Activated naive CD4-positive, alpha-beta T cell (primary cell): ENCODE measurements around the gene ITPR1.

Source experiments
- DNase-seq, 4 experiments: peaks; one replicate each; lab custom pipeline; 2025; lab: John Stamatoyannopoulos, UW

ITPR1 gene

DNA sequence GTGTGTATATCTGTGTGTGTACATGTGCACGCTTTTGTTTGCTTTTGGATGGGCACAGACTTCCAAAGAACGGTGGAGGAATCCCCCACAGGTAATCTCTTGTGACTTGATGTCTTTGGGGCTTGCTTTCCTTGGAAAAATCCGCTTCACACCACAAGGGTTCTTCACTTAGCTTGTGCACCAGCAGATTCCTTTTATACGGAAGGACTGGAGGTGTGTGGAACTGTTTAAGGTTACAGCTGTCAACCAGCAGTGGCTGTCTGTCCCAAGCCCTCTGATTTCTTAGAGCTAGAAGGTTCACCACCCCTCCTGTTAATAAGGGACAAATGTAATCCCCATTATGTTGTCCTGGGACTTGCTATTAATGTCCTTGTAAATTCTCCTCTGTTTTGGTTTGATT, 193.5 kb downstream of the ITPR1 start:
- no peak for DNase-seq

GRCh38 chr3:4687167-4687566, 194.0 kb downstream of the ITPR1 start:
- no peak for DNase-seq

GRCh38 chr3:4687596-4687995, 194.4 kb downstream of the ITPR1 start:
- no peak for DNase-seq

DNA sequence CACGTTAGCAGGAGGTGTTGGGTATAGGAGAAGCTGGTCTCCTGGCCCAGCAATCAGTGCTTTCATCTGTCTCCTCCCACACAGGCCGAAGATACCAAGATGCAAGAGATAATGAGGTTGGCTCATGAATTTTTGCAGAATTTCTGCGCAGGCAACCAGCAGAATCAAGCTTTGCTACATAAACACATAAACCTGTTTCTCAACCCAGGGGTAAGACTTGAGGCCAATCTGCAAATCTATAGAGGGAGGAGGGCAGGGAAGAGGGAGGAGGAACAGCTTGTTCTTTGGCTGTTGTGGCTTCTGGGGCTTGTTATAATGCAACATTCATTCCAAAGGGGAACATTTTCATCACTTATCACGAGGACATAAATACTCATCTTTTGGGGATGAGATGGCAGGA, 195.3 kb downstream of the ITPR1 start:
- DNase-seq, result no peak

DNA sequence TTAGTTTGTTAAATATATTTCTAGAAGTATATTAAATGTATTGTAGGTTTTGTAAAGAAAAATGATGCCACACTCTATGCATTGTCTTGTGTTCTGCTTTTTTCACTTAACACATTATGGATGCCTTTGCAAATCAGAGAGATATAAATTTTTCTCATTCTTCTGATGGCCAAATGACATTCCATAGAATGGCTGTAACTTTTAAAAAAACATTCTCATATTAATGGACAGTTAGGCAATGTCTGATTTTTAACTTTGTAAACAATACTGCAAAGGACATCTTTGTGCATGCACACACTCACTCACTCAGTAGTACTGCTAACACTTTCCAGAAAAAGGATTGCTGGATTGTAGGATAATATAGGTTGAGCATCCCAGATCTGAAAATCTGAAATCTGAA, 195.9 kb downstream of the ITPR1 start:
- no peak for DNase-seq

DNA sequence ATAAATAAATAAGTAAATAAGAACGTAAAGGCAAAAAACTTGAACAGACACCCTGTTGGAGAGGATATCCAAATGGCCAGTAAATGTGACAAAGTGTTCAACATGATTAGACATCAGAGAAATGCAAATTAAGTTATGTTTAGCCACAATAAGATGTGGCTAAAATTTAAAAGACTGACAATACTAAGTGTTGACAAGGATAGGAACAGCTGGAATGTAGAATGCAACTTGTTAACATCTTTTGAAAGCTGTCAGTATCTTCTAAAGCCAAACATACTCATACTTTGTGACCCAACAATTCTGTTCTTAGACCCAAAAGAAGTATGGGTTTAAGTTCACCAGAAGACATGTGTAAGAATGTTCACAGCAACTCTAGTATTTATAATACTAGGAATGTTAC, 197.1 kb downstream of the ITPR1 start:
- DNase-seq, result no peak

DNA sequence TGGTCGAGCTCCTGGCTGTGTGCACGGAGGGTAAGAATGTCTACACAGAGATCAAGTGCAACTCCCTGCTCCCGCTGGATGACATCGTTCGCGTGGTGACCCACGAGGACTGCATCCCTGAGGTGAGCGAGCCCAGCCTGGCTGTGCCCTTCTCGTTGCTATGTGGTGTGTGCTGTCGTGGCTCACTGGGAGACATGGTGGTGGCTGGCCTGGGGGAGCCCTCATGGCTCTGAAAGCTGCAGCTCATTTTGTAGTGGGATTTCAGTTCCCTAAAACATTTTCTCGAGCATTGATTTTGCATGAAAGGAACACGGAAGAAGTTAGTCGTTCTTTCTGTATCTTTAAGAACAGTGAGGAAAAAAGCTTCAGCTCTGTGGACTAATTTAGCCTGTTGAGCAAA, 200.5 kb downstream of the ITPR1 start:
- DNase-seq, result no peak

GRCh38 chr3:4695846-4696245, 202.7 kb downstream of the ITPR1 start:
- DNase-seq, result no peak

- DNase-seq, result no peak
These were observed 203.1 kb downstream of the ITPR1 start for GRCh38 chr3:4696266-4696665.

- DNase-seq, result no peak
These were observed 205.1 kb downstream of the ITPR1 start for GRCh38 chr3:4698125-4698821.

DNA sequence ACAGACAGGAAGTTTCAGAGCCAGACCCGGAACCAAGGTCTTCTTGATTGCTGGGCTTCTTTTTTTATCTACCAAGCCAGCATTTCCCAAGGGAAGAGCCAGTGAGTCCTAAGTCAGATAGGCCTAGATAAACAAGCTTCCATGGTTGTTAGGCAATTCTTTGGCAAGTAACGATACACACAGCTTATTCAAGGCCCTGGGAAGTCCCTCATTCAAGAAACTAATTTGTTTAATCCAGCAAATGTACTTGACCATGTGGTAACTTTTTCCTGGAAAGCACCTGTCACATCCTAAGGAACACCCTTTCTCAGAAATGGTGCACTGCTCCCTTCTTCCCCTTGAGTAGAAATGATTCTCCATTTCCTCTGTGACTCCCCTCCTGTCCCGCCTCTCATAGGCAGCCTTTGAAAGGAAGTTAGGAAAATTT, 209.9 kb downstream of the ITPR1 start:
- no peak for DNase-seq

DNA sequence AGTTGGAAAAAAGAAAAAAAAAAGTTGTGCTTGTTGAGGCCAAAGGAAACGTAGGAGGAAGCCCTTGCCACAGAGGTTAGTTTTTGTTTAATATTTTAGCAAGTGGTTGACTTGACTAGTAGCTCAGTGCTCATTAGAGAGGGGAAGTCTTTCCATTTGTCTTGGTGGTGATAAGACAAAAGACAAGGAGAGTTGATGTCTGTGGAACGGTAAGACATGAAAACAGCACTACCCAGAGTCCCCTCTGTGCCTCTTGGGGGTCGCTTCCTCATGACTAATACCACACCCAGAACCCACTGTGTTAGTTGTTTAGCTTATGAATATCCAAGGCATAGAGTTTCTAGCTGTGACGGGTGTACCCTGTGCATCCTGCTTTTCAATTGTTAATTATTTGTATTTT, 211.4 kb downstream of the ITPR1 start:
- no peak for DNase-seq

DNA sequence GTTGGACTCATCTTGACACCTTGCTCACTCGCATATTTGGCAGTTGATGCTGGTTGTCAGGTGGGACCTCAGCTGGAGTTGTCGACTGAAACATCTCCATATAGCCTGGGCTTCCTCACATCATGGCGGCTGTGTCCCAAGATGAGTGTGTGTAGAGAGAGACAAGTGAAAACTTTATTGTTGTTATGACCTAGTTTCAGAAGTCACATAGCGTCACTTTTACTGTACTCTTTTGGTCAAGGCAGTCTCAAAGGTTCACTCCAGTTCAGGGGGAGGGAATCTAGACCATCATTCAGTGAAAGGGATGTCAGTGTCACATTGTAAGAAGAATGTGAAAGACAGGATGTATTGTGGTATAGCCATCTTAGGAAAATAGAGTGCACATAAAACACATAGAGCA, 214.2 kb downstream of the ITPR1 start:
- DNase-seq, result no peak

GRCh38 chr3:4708230-4708629, 215.1 kb downstream of the ITPR1 start:
- DNase-seq, result no peak

GRCh38 chr3:4709341-4709740, 216.2 kb downstream of the ITPR1 start:
- DNase-seq, result no peak

GRCh38 chr3:4710191-4710590, 217.0 kb downstream of the ITPR1 start:
- no peak for DNase-seq

- no peak for DNase-seq
These were observed 218.5 kb downstream of the ITPR1 start for GRCh38 chr3:4711680-4711992.

- no peak for DNase-seq
These were observed 219.0 kb downstream of the ITPR1 start for GRCh38 chr3:4712109-4712508.

DNA sequence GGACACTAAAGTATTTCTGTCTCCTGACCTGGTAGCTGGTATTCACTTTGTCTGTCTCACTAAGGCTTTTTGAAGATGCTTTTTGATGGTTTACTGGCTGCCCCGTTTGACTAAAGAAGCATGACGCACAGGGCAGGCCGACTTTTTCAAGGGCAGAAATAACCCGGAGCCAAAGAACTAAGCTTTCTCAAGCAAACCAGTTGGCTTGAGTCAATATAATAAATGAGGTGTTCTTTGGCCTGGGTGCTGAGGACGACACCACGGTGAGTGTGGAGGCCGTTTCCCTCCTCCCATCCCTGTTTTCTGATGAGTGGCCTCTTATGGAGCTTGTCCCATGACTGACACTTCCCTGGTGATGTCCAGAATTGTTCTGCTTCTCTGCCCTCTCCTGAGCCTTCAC, 220.9 kb downstream of the ITPR1 start:
- DNase-seq, result no peak

GRCh38 chr3:4716266-4716665, 223.1 kb downstream of the ITPR1 start:
- no peak for DNase-seq

DNA sequence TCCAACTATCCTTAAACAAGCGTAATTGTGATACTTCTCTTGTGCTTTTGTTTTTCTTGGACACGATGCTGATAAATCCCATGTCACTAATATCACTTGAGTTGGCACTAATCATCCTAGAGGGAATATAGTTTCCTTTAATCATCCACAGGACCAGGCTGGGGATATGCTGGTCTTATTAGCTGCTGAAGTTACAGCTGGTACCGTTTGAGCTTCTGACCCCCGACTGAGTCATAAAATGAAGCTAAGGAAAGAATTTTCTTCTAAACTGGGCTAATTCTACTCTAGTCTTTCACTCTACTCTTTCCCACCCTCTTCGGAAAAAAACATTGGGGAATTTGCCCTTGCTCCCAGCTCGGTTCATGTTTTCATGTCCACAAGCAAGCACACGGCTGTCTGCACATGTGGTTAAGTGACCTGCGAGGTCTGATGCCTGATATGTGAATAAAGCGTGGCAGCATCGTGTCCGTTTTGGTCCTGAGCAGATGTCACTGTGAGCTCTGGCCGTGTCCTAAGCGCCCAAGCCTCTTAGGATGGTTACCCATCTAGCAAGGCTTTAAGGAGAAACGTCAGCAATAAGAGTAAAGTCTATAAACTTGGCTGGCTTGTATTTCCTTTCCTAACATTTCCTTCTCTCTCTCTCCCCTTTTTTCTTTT, 223.7 kb downstream of the ITPR1 start:
- DNase-seq, result no peak

DNA sequence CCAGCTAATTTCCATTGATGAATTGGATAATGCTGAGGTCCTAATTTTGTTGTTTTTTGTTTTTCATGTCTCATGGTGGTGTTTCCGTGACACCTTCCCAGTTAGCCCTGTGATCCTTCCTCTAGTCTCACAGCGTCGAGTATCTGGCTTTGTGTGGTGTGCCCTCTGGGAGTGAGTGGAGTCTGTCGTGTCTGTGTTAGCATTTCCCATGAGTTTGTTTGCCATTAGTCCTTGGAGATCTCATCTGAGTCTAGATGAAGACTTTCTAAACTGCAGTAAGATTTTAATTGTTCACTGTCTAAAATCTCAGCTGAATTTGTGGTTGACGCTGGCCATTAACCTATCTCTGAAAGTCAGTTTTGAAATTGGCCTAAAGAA, 224.2 kb downstream of the ITPR1 start:
- no peak for DNase-seq

DNA sequence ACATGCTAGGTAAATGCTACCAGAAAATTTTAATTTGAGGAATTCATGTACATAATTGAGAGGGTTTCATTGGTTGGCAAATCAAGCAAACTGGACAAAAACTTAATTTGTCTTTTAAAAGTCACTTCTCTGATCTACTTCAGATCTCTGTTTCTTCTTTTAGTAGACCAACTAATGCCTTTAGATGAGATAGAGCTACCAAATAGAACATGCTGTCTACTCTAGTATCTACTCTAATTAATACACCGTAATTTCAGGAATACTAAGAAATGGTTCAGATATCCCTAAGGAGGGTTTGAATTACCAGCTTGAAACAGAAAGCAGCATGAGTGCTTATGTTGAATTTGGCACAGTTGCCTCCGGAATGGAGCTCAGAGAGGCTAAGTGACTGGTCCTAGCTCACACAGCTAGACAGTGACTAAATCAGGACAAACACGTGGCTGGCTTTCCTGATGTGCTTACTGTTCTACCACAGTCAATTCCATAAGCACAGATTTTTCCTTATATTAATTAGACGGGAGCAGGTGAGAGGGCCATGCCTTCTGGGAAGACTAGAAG, 225.1 kb downstream of the ITPR1 start:
- DNase-seq, result no peak

DNA sequence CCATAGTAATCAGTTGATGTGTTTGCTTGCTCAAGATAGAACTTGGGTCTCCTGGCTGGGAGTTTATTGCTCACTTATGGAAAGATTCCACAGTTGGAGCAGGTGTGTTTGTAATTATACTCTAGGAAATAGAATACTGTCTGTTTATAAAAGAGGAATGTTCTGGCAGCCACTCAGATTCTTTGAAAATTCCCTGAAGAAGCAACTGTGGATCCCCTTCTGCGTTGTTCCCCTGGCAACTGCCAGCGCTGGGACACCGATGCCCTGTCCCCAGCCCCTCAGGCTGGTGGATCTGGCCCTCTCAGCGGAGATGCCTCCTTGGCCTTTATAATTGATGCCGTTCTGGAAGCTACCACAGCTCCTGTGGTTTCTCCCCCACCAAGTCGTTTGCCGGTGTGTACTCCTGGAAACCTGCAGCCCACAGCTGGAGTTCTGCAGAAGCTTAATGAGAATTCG, 225.9 kb downstream of the ITPR1 start:
- no peak for DNase-seq
